ENCODE results near the gene GLRA3. TPM values are rescaled to one million over a fixed set of nuclear protein-coding genes. Genes with fewer than 3 reads are reported as not detected.

The GLRA3 gene
- total and polyA plus RNA-seq, 2 experiments from 2014 or later: 0.03 to 0.19 TPM

- TF ChIP-seq CTCF (conservative IDR thresholded peaks at IDR 0.05; ENCODE audit: low read depth in 2 of 2) (no peak), STAT1 (IDR thresholded peaks at IDR 0.05; ENCODE audit: unreplicated experiment) (no peak), EZH2 (IDR thresholded peaks at IDR 0.05; ENCODE audit: low read depth, unreplicated experiment) (no peak), ZNF331 (CRISPR knock-in tag; IDR thresholded peaks at IDR 0.05; ENCODE audit: low read depth) (no peak), REST (IDR thresholded peaks at IDR 0.05; ENCODE audit: unreplicated experiment) (no peak), NANOG (IDR thresholded peaks at IDR 0.05; ENCODE audit: borderline replicate concordance) (no peak)
These were observed 163.2 kb downstream of the GLRA3 start (continued) for GRCh38 chr4:174665799-174666198.

- peaks cover 3% of the 10 kb centered on the region for H3K27me3 Mint-ChIP-seq (ENCODE audit: insufficient read depth, low read depth, poor library complexity)
- no peak overlapping the region for H3K4me3 ChIP-seq
- no peak for DNase-seq (ENCODE audit: low spot score)
- H4K20me1 ChIP-seq (replicated peaks; ENCODE audit: insufficient read depth): no peaks in the 10 kb centered on the region
- no peak overlapping the region for H3K27ac Mint-ChIP-seq
- no peaks in the 10 kb centered on the region; the same call in 1 of the 2 replicates for H3K9me2 ChIP-seq (ENCODE audit: insufficient read depth)
- peaks cover 5% of the 10 kb centered on the region for H3K4me1 Mint-ChIP-seq
- no peaks in the 10 kb centered on the region for H3K27me3 ChIP-seq (ENCODE audit: insufficient read depth)
- no peaks in the 10 kb centered on the region for H3K9me3 Mint-ChIP-seq
- H3K36me3 Mint-ChIP-seq (ENCODE audit: low read depth): no peaks in the 10 kb centered on the region
- H3K4me3 Mint-ChIP-seq: no peak overlapping the region
- H3K79me2 ChIP-seq (replicated peaks; ENCODE audit: insufficient read depth): no peaks in the 10 kb centered on the region
- H3K4me2 ChIP-seq: no peak overlapping the region
- peaks cover 8% of the 10 kb centered on the region for H3K4me1 ChIP-seq (ENCODE audit: insufficient read depth)
- 0 out of 2 replicates have a peak overlapping the region, but pooled peaks have one; percentile 75 for H2AFZ ChIP-seq
- no peak for TF ChIP-seq REST (IDR thresholded peaks at IDR 0.05; ENCODE audit: unreplicated experiment)
- no peaks in the 10 kb centered on the region for H3K36me3 ChIP-seq (ENCODE audit: insufficient read depth)
- H3K27ac ChIP-seq (ENCODE audit: low read depth): no peak overlapping the region
- no peaks in the 10 kb centered on the region for H3F3A ChIP-seq (replicated peaks; ENCODE audit: low read depth)
- no peak for ATAC-seq
These were observed 165.8 kb downstream of the GLRA3 start for GRCh38 chr4:174663216-174663615.

Measured in GM23338 (cell line).